Neuronal stem cell (in vitro differentiated cells): ENCODE data around the gene CHST12.

Source experiments
- DNase-seq: peaks from one replicate; pipeline ENCODE4 v3.0.0-alpha.2; 2013; ENCODE audit warnings: low spot score
- H2AFZ ChIP-seq: one replicate; pipeline ENCODE4 v1.6.1; 2013; ENCODE audit warnings: mild to moderate bottlenecking, low read length, inconsistent platforms
- H2AK5ac ChIP-seq: 2 replicates; pipeline ENCODE4 v1.6.1; 2013; ENCODE audit warnings: low read depth, mild to moderate bottlenecking, inconsistent platforms, low read length, moderate library complexity, mixed read lengths
- H2BK120ac ChIP-seq: 2 replicates; pipeline ENCODE4 v1.6.1; 2013; ENCODE audit warnings: low read depth, mild to moderate bottlenecking, inconsistent platforms, low read length, moderate library complexity, mixed read lengths
- H2BK12ac ChIP-seq: one replicate; pipeline ENCODE4 v1.6.1; 2013; ENCODE audit warnings: low read length, inconsistent platforms
- H2BK15ac ChIP-seq: 2 replicates; pipeline ENCODE4 v1.6.1; 2013; ENCODE audit warnings: mild to moderate bottlenecking, low read length, inconsistent platforms, mixed read lengths
- H2BK5ac ChIP-seq: one replicate; pipeline ENCODE4 v1.6.1; 2013; ENCODE audit warnings: inconsistent platforms, mild to moderate bottlenecking, low read length, moderate library complexity
- H3K14ac ChIP-seq: one replicate; pipeline ENCODE4 v1.6.1; 2013; ENCODE audit warnings: low read length, inconsistent platforms
- H3K18ac ChIP-seq: 2 replicates; pipeline ENCODE4 v1.6.1; 2013; ENCODE audit warnings: low read length, inconsistent platforms
- H3K23ac ChIP-seq: 2 replicates; pipeline ENCODE4 v1.6.1; 2013; ENCODE audit warnings: low read depth, mild to moderate bottlenecking, mixed read lengths, low read length, inconsistent platforms; ENCODE audit not compliant: poor library complexity
- H3K27ac ChIP-seq: replicated peaks from 3 replicates; pipeline ENCODE4 v1.5.1; 2013; ENCODE audit warnings: low read length, inconsistent platforms
- H3K27me3 ChIP-seq, 3 experiments: 2 replicates each; pipeline ENCODE4 v1.6.1; 2013; ENCODE audit warnings: low read length in 3 of 3, mild to moderate bottlenecking in 2 of 3, inconsistent platforms in 1 of 3, low read depth in 1 of 3, mixed read lengths in 1 of 3, moderate library complexity in 1 of 3; ENCODE audit not compliant: control insufficient read depth in 3 of 3, insufficient read depth in 3 of 3
- H3K36me3 ChIP-seq, 2 donors: replicated peaks in 1 of 2; 2 replicates each; pipeline ENCODE4 v1.6.1; 2013; ENCODE audit warnings: low read length in 2 of 2; ENCODE audit not compliant: control insufficient read depth in 2 of 2, insufficient read depth in 2 of 2
- H3K4ac ChIP-seq: 2 replicates; pipeline ENCODE4 v1.6.1; 2013; ENCODE audit warnings: inconsistent platforms, mild to moderate bottlenecking, low read length, moderate library complexity
- H3K4me1 ChIP-seq, 2 donors: 1 replicate in 1 of 2; 2 replicates in 1 of 2; pipeline ENCODE4 v1.6.1; 2013; ENCODE audit warnings: low read length in 2 of 2, low read depth in 1 of 2; ENCODE audit not compliant: control insufficient read depth in 2 of 2, insufficient read depth in 1 of 2
- H3K4me2 ChIP-seq: one replicate; pipeline ENCODE4 v1.6.1; 2013; ENCODE audit warnings: mild to moderate bottlenecking, low read length, inconsistent platforms; ENCODE audit not compliant: insufficient read depth, poor library complexity, severe bottlenecking
- H3K4me3 ChIP-seq, 2 donors: 2 replicates each; pipeline ENCODE4 v1.5.1; 2013; ENCODE audit warnings: low read length in 2 of 2, mild to moderate bottlenecking in 2 of 2, inconsistent platforms in 1 of 2, moderate library complexity in 1 of 2
- H3K79me1 ChIP-seq: one replicate; pipeline ENCODE4 v1.6.1; 2013; ENCODE audit warnings: low read depth, mild to moderate bottlenecking, inconsistent platforms, low read length, moderate library complexity
- H3K9ac ChIP-seq: one replicate; pipeline ENCODE4 v1.6.1; 2013; ENCODE audit warnings: mild to moderate bottlenecking, low read depth, low read length, inconsistent platforms; ENCODE audit not compliant: poor library complexity
- H3K9me3 ChIP-seq, 2 donors: replicated peaks in 1 of 2; 2 replicates each; pipeline versions ENCODE3 to v1.6.1; 2013; ENCODE audit warnings: low read length in 2 of 2, mild to moderate bottlenecking in 2 of 2, inconsistent platforms in 1 of 2, low read depth in 1 of 2, mixed read lengths in 1 of 2, moderate library complexity in 1 of 2; ENCODE audit not compliant: control insufficient read depth in 2 of 2, insufficient read depth in 1 of 2
- H4K8ac ChIP-seq: one replicate; pipeline ENCODE4 v1.6.1; 2013; ENCODE audit warnings: low read depth, mild to moderate bottlenecking, inconsistent platforms, low read length, moderate library complexity
- H4K91ac ChIP-seq: one replicate; pipeline ENCODE4 v1.6.1; 2013; ENCODE audit warnings: low read length, low read depth, mild to moderate bottlenecking, inconsistent platforms; ENCODE audit not compliant: poor library complexity
- WGBS, 2 donors: extraction: QIAGEN DNeasy Blood & Tissue Kit; methylation state at CpG; one replicate each; pipeline ENCODE4 v1.1.7; 2013; ENCODE audit warnings: missing lambda C conversion rate in 2 of 2, mixed read lengths in 1 of 2; ENCODE audit not compliant: insufficient read length in 2 of 2, insufficient replicate concordance in 1 of 2; ENCODE audit errors: extremely low coverage in 2 of 2; 5-methylcytosine and 5-hydroxymethylcytosine counted together

Gene CHST12

DNA sequence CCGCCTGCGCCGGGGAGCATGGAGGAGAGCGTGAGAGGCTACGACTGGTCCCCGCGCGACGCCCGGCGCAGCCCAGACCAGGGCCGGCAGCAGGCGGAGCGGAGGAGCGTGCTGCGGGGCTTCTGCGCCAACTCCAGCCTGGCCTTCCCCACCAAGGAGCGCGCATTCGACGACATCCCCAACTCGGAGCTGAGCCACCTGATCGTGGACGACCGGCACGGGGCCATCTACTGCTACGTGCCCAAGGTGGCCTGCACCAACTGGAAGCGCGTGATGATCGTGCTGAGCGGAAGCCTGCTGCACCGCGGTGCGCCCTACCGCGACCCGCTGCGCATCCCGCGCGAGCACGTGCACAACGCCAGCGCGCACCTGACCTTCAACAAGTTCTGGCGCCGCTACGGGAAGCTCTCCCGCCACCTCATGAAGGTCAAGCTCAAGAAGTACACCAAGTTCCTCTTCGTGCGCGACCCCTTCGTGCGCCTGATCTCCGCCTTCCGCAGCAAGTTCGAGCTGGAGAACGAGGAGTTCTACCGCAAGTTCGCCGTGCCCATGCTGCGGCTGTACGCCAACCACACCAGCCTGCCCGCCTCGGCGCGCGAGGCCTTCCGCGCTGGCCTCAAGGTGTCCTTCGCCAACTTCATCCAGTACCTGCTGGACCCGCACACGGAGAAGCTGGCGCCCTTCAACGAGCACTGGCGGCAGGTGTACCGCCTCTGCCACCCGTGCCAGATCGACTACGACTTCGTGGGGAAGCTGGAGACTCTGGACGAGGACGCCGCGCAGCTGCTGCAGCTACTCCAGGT, 29.7 kb downstream of the CHST12 start:
- Histone ChIP-seq H4K91ac (no peak overlapping the region), H2BK120ac (no peak overlapping the region), H2AK5ac (no peak overlapping the region), H3K4me2 (no peak overlapping the region), H2AFZ (no peak overlapping the region), H3K79me1 (peaks cover 7% of the 10 kb centered on the region), H3K23ac (peak overlapping the region; percentile 22), H3K9ac (no peak overlapping the region), H2BK12ac (no peak overlapping the region), H3K18ac (peak overlapping the region; percentile 48), H4K8ac (peak overlapping the region; percentile 17), H3K36me3 (peaks cover 7 to 36% of the 10 kb centered on the region in 2 donors), H3K27me3 (no peaks in the 10 kb centered on the region), H3K27ac (no peak overlapping the region), H3K9me3 (peaks cover 5 to 9% of the 10 kb centered on the region in 2 donors), H3K4me1 (no peaks in the 10 kb centered on the region), H3K4ac (no peak overlapping the region), H3K14ac (peak overlapping the region; percentile 38), H2BK15ac (no peak overlapping the region), H3K4me3 (no peak overlapping the region), H2BK5ac (peak overlapping the region; percentile 39)
- WGBS, 2 donors = no CpG with 5 or more reads among the region's 85 CpGs
- no peak for DNase-seq

GRCh38 chr7:2433713-2434550, 30.5 kb downstream of the CHST12 start:
- no peak overlapping the region for H3K4me3 ChIP-seq
- H3K4me1 ChIP-seq = no peaks in the 10 kb centered on the region
- H3K27ac ChIP-seq = no peak overlapping the region
- no peak overlapping the region for H3K4me2 ChIP-seq
- no peak overlapping the region for H2BK12ac ChIP-seq
- H3K23ac ChIP-seq = peak overlapping the region; percentile 22
- H2BK15ac ChIP-seq = no peak overlapping the region
- peaks cover 7% of the 10 kb centered on the region for H3K79me1 ChIP-seq
- DNase-seq = no peak
- no peak overlapping the region for H3K14ac ChIP-seq
- no peak overlapping the region for H3K4ac ChIP-seq
- no peak overlapping the region for H2BK120ac ChIP-seq
- no peaks in the 10 kb centered on the region for H3K27me3 ChIP-seq
- H4K91ac ChIP-seq = no peak overlapping the region
- peaks cover 7 to 36% of the 10 kb centered on the region in 2 donors for H3K36me3 ChIP-seq
- no peak overlapping the region for H3K9ac ChIP-seq
- peaks cover 5 to 9% of the 10 kb centered on the region in 2 donors for H3K9me3 ChIP-seq
- H2AK5ac ChIP-seq = no peak overlapping the region
- H2AFZ ChIP-seq = no peak overlapping the region
- no CpG with 5 or more reads among the region's 42 CpGs for WGBS, 2 donors
- H2BK5ac ChIP-seq = no peak overlapping the region
- no peak overlapping the region for H3K18ac ChIP-seq
- H4K8ac ChIP-seq = no peak overlapping the region

- Histone ChIP-seq H3K4me3 (no peak overlapping the region), H2AFZ (no peak overlapping the region), H3K9ac (peak overlapping the region; percentile 5), H3K18ac (no peak overlapping the region), H3K36me3 (peaks cover 7 to 36% of the 10 kb centered on the region in 2 donors), H2BK120ac (no peak overlapping the region), H4K91ac (no peak overlapping the region), H3K4ac (no peak overlapping the region), H3K23ac (no peak overlapping the region), H3K9me3 (peaks cover 5 to 9% of the 10 kb centered on the region in 2 donors), H2BK12ac (no peak overlapping the region), H3K4me1 (no peaks in the 10 kb centered on the region), H3K27me3 (no peaks in the 10 kb centered on the region), H3K14ac (no peak overlapping the region), H4K8ac (no peak overlapping the region), H3K4me2 (no peak overlapping the region), H3K79me1 (peaks cover 5% of the 10 kb centered on the region), H2AK5ac (no peak overlapping the region), H2BK15ac (no peak overlapping the region), H3K27ac (no peak overlapping the region), H2BK5ac (no peak overlapping the region)
- no CpG with 5 or more reads among the region's 5 CpGs for WGBS, 2 donors
- DNase-seq = no peak
Measured at GRCh38 chr7:2435146-2435545, 31.7 kb downstream of the CHST12 start.
